ENCODE measurements around the gene HES6.
"Not testable (repeated sequence)": the region's sequence is repeated elsewhere in the genome, so short reads cannot be mapped to it uniquely, and the experiment has no call there.

HES6 gene

DNA sequence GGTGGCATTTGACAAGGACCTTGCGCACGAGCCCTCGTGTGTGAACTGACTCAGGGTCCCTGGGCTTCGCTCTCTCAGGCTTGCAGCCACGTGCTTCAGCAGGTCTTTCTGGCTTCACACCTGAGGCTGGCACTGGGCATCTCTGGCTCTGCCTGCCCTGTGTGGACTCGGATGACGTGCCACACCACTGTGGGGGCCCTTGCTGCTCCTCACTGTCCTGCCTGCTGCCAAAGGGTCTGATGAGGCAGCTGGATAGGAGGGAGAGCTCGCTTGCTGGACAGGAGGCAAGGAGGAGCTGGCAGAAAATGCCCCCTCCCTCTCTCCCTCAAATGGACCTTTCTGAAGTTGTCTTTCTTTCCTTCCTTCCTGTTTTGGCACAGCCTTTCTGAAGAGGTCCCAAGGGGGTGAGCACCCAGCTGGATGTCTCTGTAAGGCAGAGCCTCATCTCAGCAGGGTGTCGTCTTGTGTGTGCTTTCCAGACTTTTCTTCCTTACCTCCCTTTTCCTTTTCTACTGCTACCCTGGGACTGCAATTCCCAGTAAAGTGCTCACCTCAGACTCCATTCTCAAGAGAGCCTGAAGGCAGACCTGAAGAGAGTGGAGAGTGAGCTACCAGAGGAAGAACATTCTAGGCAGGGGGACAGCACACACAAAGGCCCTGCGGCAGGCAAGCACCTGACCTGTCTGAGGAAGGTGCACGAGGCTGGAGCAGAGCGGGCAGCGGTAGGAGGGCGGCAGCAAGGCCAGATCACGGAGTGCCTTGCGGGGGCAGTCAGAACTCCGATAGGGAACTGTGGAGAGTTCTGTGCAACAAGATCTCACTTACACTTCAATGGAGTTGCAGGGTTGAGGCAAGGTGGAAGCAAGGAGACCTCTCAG lies 43.3 kb upstream of the HES6 start:
- H3K9ac ChIP-seq (ENCODE audit: low read depth, low read length): no peak overlapping the region
- H3K9me3 ChIP-seq (ENCODE audit: insufficient read depth, low read depth, low read length): no peaks in the 10 kb centered on the region
- no peak overlapping the region for H3K4me3 ChIP-seq (ENCODE audit: low read length)
- no peak overlapping the region for H3K27ac ChIP-seq (ENCODE audit: low read length)
- peaks cover 13% of the 10 kb centered on the region for H3K4me1 ChIP-seq (ENCODE audit: insufficient read depth, low read length)
- peaks cover 15% of the 10 kb centered on the region; the same call in 1 of the 2 replicates for H3K27me3 ChIP-seq (ENCODE audit: insufficient read depth, low read length)
- H3K36me3 ChIP-seq (ENCODE audit: insufficient read depth, low read depth, low read length): no peaks in the 10 kb centered on the region

DNA sequence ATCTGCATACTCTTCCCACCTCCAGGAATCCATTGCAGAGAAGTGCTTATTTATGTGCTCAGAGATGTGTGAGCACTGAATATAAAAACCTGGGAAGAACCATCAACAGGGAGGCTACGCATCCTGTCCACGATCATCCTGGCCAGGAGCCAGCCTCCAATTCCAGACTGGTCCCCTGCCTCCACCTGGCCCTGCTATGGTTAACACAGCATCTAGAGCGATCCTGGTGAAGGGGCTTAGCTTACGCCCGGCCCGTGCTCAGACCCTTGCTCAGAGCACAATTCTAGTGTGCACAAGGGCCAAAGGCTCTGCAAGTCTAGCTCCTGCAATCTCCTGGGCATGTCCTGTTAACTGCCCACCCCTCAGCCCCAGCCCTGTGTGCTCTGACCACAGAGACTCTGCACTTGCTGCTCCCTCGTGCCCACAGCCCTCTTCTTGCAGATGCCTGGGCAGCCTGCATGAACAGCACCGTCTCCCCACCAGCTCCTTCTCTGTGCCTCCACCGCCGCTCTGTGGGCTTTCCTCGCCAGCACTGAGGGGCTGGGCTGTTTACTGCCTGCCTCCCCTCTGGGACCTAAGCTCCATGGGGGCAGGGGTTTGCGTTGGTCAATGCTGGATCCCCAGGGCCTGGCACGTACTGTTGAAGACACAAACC lies 42.1 kb upstream of the HES6 start:
- Histone ChIP-seq H3K4me1 (ENCODE audit: insufficient read depth, low read length) (peaks cover 10% of the 10 kb centered on the region), H3K9ac (ENCODE audit: low read depth, low read length) (no peak overlapping the region)

DNA sequence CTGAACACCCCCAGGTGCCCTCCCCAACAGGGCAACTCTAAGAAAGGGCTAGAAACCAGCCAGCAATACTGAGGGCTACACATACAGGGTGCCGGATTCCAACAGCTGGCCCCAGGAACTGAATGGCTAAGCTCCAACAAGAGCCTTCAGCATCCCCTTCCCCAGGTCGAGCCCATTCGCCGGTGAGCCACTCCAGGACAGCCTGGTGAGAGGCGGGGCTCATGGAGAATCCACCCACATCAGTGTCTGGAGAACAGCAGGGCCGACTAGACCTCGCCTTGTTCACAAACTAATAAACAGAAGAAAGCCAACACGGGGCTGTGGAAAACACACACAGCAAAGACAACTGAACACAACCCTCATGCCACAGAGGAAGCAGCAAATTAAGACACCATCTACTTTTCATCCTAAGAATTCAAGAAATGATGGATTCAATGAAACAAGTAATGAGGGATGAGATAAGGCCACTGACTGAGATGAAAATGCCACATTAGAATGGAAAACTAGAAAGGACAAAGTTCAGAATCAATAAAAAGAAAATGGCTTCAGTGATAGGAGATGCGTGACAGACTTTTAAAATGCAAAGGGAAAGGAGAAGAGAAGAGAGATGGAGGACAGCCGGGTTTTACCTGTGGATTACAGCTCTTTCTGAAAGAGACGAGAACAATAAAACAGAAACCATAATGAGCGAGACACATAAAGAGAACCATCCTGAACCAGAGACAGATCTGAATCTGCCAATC lies 40.4 kb upstream of the HES6 start:
- H3K4me1 ChIP-seq (ENCODE audit: insufficient read depth, low read length): peaks cover under 1% of the 10 kb centered on the region; the same call in 1 of the 2 replicates
- H3K4me3 ChIP-seq (ENCODE audit: low read length): no peak overlapping the region
- no peaks in the 10 kb centered on the region for H3K27me3 ChIP-seq (ENCODE audit: insufficient read depth, low read length)
- H3K36me3 ChIP-seq (ENCODE audit: insufficient read depth, low read depth, low read length): peaks cover 12% of the 10 kb centered on the region; the same call in 1 of the 2 replicates
- H3K9me3 ChIP-seq (ENCODE audit: insufficient read depth, low read depth, low read length): no peaks in the 10 kb centered on the region
- H3K9ac ChIP-seq (ENCODE audit: low read depth, low read length): no peak overlapping the region
- H3K27ac ChIP-seq (ENCODE audit: low read length): no peak overlapping the region

More for the DNA sequence above, 42.1 kb upstream of the HES6 start:
- Histone ChIP-seq H3K27ac (ENCODE audit: low read length) (no peak overlapping the region), H3K36me3 (ENCODE audit: insufficient read depth, low read depth, low read length) (no peaks in the 10 kb centered on the region), H3K9me3 (ENCODE audit: insufficient read depth, low read depth, low read length) (no peaks in the 10 kb centered on the region), H3K4me3 (ENCODE audit: low read length) (no peak overlapping the region), H3K27me3 (ENCODE audit: insufficient read depth, low read length) (peaks cover 4% of the 10 kb centered on the region; the same call in 1 of the 2 replicates)

DNA sequence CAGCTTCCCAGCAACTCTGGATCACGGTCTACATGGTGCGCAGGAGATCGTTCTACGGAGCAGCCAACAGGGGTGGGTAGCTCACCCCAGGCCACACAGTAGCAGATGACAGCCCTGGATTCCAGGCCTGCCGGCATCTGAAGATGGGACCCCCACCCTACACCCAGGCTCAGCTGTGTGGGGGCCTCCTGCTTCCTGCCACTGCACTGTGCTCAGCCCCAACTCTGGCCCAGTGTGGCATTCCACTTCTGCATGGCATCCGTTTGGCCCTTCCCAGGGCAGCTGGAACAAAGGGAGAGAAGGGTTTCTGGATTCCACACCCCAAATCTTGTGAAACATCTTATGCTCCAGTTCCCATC lies 39.5 kb upstream of the HES6 start:
- Histone ChIP-seq H3K4me3 (ENCODE audit: low read length) (no peak overlapping the region), H3K27me3 (ENCODE audit: insufficient read depth, low read length) (no peaks in the 10 kb centered on the region), H3K36me3 (ENCODE audit: insufficient read depth, low read depth, low read length) (peaks cover 22% of the 10 kb centered on the region; the same call in 1 of the 2 replicates), H3K9me3 (ENCODE audit: insufficient read depth, low read depth, low read length) (no peaks in the 10 kb centered on the region), H3K27ac (ENCODE audit: low read length) (no peak overlapping the region), H3K9ac (ENCODE audit: low read depth, low read length) (no peak overlapping the region), H3K4me1 (ENCODE audit: insufficient read depth, low read length) (no peaks in the 10 kb centered on the region)

DNA sequence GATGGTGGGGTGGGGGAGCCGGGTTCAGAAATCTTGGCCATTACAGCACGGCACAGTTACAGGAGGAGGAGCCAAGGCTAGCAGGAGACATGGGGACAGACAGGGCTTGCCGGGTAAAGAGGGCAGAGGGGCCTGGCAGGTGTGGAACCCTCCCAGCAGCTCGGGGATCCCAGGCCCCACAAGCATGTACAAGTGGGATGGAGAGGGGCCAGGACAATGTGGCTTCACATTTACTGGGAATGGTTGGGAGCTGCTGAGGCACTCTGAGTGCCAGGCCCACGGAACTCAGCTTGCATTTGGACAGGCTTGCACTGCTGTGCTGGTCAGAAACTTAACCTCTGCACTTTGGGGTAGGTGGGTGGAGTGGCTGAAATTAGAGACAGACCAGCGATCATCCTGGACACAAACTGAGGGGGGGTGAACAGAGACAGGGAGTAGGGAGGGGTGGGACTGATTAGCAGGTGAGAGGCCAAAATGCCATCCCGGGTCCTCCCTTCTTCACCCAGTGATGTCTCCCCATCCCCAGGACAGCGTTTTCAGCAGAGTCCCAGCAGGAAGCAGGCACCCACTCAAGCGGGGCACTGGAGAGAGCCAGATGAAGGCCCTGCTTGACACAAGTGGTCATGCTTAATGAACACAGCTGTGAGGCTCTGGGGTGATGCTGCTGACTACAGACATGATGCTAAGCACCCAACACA lies 38.9 kb upstream of the HES6 start:
- H3K27ac ChIP-seq (ENCODE audit: low read length): no peak overlapping the region
- no peaks in the 10 kb centered on the region for H3K4me1 ChIP-seq (ENCODE audit: insufficient read depth, low read length)
- H3K36me3 ChIP-seq (ENCODE audit: insufficient read depth, low read depth, low read length): peaks cover 25% of the 10 kb centered on the region; the same call in 1 of the 2 replicates
- H3K9ac ChIP-seq (ENCODE audit: low read depth, low read length): no peak overlapping the region
- H3K4me3 ChIP-seq (ENCODE audit: low read length): no peak overlapping the region
- H3K27me3 ChIP-seq (ENCODE audit: insufficient read depth, low read length): no peaks in the 10 kb centered on the region
- H3K9me3 ChIP-seq (ENCODE audit: insufficient read depth, low read depth, low read length): no peaks in the 10 kb centered on the region

DNA sequence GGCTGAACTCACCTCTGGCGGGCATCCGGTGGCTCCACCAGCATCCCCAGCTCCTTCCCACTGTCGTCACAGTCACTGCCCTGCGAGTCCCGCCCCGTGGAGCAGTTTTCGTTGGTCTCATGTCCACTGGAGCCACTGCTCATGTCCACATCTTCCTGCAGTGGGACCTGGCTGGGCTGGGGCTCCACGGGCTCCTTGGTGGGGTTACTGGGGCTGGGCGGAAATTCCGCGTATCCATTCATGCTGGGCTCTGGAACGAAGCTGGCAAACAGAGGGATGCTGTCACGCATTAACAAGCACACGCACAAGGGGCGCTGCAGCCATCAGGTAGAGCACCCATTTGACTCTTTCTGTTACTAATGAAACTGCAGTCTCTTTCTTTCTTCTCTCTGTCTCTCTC lies 37.9 kb upstream of the HES6 start:
- no peak overlapping the region for H3K9ac ChIP-seq (ENCODE audit: low read depth, low read length)
- no peak overlapping the region for H3K27ac ChIP-seq (ENCODE audit: low read length)
- no peaks in the 10 kb centered on the region for H3K4me1 ChIP-seq (ENCODE audit: insufficient read depth, low read length)
- H3K4me3 ChIP-seq (ENCODE audit: low read length): no peak overlapping the region
- H3K9me3 ChIP-seq (ENCODE audit: insufficient read depth, low read depth, low read length): no peaks in the 10 kb centered on the region
- H3K27me3 ChIP-seq (ENCODE audit: insufficient read depth, low read length): no peaks in the 10 kb centered on the region
- H3K36me3 ChIP-seq (ENCODE audit: insufficient read depth, low read depth, low read length): peaks cover 29% of the 10 kb centered on the region; the same call in 1 of the 2 replicates

DNA sequence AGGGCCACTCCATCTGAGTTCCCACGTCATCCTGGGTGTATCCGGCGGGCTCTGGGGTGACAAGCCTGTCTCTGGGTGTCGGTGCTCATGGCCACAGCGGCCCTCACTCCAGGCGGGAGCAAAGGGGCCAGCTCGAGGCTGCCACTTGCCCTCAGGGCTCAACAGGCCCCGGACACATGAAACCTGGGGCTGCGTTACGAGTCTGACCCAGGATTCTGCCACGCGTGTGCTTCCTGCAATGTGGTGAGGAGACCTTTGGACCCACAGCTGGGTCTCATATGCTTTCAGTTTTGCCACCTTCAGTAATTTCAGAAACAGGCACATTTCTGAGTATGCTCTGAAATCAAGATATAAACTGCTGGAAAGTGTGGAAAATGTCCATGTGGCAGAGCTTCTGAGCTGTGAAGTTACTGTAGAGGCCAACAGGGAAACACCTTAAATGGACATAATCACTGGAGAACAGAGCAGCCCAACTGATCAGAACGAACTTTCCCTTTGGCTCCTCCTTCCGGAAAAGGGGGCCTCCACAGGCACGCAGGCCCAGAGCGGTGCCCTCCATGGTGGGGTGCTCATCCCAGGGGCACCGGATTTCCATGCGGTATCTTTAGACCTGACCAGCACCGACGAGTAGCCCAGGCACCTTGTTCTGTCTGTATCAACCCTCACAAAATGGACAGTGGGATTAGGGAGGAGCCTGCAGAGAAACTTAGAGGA lies 34.5 kb upstream of the HES6 start:
- Histone ChIP-seq H3K4me1 (ENCODE audit: insufficient read depth, low read length) (no peaks in the 10 kb centered on the region; the same call in 1 of the 2 replicates), H3K9ac (ENCODE audit: low read depth, low read length) (no peak overlapping the region), H3K27ac (ENCODE audit: low read length) (no peak overlapping the region), H3K4me3 (ENCODE audit: low read length) (no peak overlapping the region), H3K36me3 (ENCODE audit: insufficient read depth, low read depth, low read length) (peaks cover 32% of the 10 kb centered on the region; the same call in 1 of the 2 replicates), H3K27me3 (ENCODE audit: insufficient read depth, low read length) (no peaks in the 10 kb centered on the region), H3K9me3 (ENCODE audit: insufficient read depth, low read depth, low read length) (no peaks in the 10 kb centered on the region)

DNA sequence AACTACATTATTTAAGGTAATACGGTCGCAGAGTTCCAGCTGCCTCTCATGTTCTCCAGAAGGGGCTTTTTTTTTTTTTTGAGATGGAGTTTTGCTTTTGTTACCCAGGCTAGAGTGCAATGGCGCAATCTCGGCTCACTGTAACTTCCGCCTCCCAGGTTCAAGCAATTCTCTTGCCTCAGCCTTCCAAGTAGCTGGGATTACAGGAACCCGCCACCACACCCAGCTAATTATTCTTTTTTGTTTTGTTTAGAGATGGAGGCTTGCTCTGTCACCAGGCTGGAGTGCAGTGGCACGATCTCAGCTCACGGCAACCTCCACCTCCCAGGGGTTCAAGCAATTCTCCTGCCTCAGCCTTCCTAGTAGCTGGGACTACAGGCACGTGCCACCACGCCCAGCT lies 33.6 kb upstream of the HES6 start:
- peaks cover 32% of the 10 kb centered on the region; the same call in 1 of the 2 replicates for H3K36me3 ChIP-seq (ENCODE audit: insufficient read depth, low read depth, low read length)
- not testable (repeated sequence) for H3K4me1 ChIP-seq (ENCODE audit: insufficient read depth, low read length); H3K9me3 ChIP-seq (ENCODE audit: insufficient read depth, low read depth, low read length); H3K9ac ChIP-seq (ENCODE audit: low read depth, low read length); H3K27ac ChIP-seq (ENCODE audit: low read length); H3K4me3 ChIP-seq (ENCODE audit: low read length); H3K27me3 ChIP-seq (ENCODE audit: insufficient read depth, low read length)

DNA sequence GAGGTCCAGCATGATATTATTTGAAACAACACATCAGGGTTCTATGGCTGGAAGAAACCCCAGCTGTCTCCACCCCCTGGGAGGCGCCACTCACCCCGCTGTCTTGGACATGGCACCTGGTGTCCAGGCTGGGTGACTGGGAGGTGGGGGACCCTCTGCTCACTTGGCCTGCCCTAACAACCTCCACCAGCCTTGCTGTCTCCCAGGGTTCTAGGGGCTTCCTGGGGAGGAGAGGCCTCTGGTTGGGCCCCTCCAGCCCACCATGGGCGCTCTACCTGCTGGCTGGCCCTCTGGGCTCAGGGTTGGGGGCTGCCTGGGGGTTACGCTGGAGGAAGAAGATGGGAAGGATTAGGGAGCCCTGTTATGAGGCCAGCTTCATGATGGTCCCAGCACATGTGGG lies 32.3 kb upstream of the HES6 start:
- no peak overlapping the region for H3K9ac ChIP-seq (ENCODE audit: low read depth, low read length)
- no peak overlapping the region for H3K27ac ChIP-seq (ENCODE audit: low read length)
- no peaks in the 10 kb centered on the region; the same call in 1 of the 2 replicates for H3K4me1 ChIP-seq (ENCODE audit: insufficient read depth, low read length)
- no peak overlapping the region for H3K4me3 ChIP-seq (ENCODE audit: low read length)
- no peaks in the 10 kb centered on the region for H3K27me3 ChIP-seq (ENCODE audit: insufficient read depth, low read length)
- peaks cover 32% of the 10 kb centered on the region; the same call in 1 of the 2 replicates for H3K36me3 ChIP-seq (ENCODE audit: insufficient read depth, low read depth, low read length)
- no peaks in the 10 kb centered on the region for H3K9me3 ChIP-seq (ENCODE audit: insufficient read depth, low read depth, low read length)

DNA sequence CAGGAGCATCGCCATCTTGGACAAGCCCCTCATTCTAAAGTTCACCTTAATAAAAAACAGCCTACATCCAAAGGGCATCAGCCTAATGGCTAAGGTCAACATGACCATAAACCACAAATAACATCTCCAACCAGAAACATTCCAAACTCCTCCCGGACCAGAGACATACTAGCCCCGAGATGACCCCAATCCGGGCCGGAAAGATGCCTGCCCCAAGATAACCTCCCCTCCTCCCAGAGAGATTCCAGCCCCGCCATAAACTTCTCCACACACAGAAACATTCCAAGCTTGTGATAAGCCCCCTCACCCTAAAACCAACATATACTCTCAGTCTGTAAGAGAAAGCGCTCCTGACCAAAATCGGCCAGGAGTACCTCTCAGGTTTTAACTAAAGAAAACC lies 31.8 kb upstream of the HES6 start:
- H3K9ac ChIP-seq (ENCODE audit: low read depth, low read length); H3K4me1 ChIP-seq (ENCODE audit: insufficient read depth, low read length); H3K27ac ChIP-seq (ENCODE audit: low read length); H3K9me3 ChIP-seq (ENCODE audit: insufficient read depth, low read depth, low read length); H3K27me3 ChIP-seq (ENCODE audit: insufficient read depth, low read length); H3K4me3 ChIP-seq (ENCODE audit: low read length): not testable (repeated sequence)
- H3K36me3 ChIP-seq (ENCODE audit: insufficient read depth, low read depth, low read length): peaks cover 32% of the 10 kb centered on the region; the same call in 1 of the 2 replicates
